Stimulated activated CD8-positive, alpha-beta memory T cell treated with anti-CD3 and anti-CD28 coated beads, Interleukin-15, amount 100 ng/mL, for 24 hours (primary cell): Measurements from ENCODE around the gene CEMIP.

Source experiments
- DNase-seq: peaks from one replicate; pipeline ENCODE4 v3.0.0-alpha.2; 2020; ENCODE audit warnings: low read depth

Gene CEMIP

GRCh38 chr15:80849308-80849707 is 70.1 kb downstream of the CEMIP start:
- no peak for DNase-seq

- no peak for DNase-seq
These were observed 71.8 kb downstream of the CEMIP start for GRCh38 chr15:80850941-80851451.

DNA sequence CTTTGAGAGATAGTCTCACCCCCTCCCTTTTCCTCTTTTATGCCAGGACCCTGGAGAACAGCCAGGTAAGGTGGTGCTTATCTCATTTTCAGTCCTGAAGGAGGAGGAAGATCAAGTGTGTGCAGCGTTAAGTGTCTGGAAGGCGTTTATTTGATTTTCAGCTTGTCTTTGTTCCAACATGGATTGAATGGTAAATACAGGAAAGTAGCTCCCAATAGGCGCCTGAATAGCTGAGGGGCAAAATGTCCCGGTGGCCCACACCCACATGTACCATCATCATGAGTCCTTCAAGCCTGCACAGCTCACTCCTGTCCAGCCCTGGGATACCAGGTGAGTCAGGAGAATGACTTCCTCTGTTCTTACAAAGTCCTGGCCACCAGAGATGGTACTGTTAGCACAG is 73.5 kb downstream of the CEMIP start:
- no peak for DNase-seq

DNA sequence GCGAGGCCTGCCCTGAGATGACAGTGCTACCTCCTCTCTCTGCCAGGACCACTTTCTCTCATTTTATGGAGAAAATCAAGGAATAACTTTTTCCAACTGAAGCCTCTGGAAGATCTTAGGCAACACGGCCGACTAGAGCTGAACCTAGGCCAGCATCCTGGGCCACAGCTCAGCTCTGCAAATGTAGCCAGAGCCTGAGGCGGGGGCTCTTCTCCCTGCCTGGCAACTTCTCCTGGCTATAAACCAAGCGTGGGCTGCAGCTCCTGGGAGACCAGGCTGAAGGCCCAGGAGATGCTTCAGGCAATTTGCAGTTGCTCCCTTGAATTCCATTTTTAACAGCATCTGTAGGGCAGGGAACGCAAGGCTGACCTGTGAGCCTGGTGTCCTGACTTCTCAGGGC is 74.9 kb downstream of the CEMIP start:
- DNase-seq: no peak

DNA sequence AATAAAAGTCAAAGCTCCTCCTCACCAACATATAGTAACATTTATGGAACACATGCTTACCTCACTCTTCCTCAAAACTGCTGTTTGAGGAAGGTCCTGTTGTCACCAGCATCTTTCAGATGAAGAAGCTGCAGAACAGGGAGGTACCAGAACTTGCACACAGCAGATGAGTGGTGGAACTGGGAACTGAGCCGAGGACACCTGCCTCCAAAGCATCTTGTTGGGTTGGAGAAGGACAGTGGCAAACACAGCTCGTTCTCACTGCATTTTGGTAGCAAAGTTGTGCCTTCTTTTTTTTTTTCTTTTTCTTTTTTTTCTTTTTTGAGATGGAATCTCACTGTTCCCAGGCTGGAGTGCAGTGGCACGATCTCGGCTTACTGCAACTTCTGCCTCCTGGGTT is 76.0 kb downstream of the CEMIP start:
- DNase-seq: no peak

GRCh38 chr15:80856400-80856799 is 77.2 kb downstream of the CEMIP start:
- no peak for DNase-seq

- no peak for DNase-seq
These were observed 77.7 kb downstream of the CEMIP start for GRCh38 chr15:80856809-80857377.

- no peak for DNase-seq
These were observed 82.6 kb downstream of the CEMIP start for GRCh38 chr15:80861731-80862170.

GRCh38 chr15:80864666-80865065 is 85.5 kb downstream of the CEMIP start:
- no peak for DNase-seq

DNA sequence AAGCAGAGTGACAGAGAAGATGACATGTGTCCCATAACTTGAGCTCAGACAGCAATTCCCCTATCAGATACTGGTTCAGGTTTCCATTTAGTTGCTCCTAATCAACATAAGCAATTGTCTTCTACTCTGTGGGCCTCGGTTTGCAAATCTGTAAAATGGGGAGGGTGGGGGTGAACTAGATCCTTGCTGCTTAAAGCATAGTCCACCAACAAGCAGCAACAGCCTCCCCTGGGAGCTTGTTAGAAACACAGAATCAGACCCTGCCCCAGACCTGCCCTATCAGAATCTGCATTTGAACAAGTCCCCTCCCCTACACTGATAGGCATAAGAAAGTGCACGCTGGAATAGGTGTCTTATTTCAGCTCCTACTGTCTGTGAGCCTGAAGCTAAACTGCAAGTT is 87.8 kb downstream of the CEMIP start:
- DNase-seq: no peak

- no peak for DNase-seq
These were observed 91.2 kb downstream of the CEMIP start for GRCh38 chr15:80870366-80870765.

GRCh38 chr15:80870893-80871292 is 91.7 kb downstream of the CEMIP start:
- no peak for DNase-seq

DNA sequence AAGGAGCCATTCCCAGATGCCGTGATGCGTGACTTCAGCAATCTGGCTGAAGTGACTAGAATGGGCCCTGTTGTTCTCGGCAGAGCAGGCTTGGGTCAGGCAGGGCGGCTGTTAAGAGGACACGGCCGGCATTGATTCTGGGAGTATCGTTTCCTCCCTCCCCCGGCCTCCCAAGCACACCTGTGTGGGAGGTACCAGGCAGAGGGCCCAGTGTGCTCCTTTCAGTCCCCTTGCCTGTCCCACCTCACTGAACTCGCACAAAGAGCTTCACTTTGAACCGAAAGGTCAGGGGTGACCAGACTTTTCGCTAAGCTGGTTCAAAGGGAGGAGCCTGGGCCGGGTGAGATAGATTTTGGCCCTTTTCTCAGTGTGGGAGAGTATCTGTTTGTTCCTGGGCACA is 92.7 kb downstream of the CEMIP start:
- DNase-seq: no peak

GRCh38 chr15:80873366-80873952 is 94.3 kb downstream of the CEMIP start:
- no peak for DNase-seq

DNA sequence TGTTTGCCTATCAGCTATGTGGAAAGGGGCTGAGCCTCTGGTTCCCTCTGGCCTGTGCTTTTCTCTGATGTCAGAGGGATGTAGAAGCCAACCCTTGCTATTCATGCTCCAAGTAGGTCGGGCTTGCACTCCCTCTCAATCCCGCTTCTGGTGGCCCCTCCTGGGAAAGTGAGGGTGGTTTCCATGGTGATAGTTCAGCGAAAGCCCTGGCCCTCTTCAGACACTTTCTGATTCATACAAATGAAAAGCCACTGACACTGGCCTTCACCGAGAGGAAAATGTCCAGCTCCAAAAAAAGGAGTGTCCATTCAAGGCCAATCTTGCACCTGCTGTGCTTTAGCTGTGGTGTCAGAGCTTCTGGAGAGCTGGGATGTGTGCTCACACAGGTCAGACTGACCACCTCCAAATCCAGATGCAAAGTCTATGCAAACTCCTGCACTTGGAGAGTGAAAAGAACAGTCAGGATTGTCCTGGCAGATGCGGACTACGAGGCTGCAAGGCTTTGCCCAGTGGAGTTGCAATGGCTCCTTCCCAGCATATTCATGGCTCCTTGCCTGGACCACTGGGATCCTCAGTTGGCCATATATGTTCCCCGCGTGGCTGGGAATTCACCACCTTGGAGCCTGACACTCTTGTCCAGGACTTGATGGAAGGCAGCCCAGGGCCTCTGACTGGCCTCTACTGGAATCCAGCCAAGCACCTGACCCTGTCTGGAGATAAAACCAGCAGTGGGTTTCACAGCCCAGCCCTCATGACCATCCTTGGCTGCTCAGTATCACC is 96.6 kb downstream of the CEMIP start:
- DNase-seq: no peak

DNA sequence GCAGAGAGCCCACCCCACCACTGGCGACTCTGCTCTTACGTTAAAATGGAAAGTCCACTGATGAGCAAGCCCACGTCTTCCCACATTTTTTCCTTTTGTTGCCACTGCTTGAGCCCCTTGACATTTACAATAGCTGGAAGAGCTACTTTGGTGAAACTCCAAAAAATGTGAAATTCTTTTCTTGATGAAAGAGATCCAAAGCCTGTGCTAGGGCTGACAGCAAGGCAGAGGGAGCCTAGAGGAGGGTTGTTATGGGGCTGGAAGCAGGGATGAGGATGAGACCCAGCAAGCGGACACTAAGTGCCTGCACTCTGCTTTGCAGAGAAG is 97.1 kb downstream of the CEMIP start:
- DNase-seq: no peak

DNA sequence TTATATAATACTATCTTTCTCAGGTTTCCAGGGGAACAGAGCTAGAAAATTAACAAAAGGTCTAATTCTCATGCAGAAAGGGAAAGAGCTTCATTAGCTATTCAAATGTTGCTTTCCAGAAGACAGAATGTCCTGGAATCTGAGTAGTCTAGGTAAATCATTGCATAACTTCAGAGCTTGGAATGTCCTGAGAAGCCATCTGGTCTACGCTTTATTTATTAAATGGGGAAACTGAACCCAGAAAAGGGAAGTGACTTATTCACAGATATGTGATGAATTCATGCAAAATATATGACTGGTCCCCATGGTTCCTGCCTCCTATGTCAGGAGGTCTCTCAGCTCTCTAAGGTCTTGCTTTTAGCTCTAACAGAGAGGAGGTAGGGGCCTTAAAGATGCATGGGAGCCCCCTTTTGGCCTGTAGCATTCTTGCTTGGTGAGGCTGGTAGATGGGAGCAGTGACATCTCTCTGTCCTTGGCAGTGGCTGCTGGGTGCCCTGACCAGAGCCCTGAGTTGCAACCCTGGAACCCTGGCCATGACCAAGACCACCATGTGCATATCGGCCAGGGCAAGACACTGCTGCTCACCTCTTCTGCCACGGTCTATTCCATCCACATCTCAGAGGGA is 99.2 kb downstream of the CEMIP start:
- DNase-seq: no peak

DNA sequence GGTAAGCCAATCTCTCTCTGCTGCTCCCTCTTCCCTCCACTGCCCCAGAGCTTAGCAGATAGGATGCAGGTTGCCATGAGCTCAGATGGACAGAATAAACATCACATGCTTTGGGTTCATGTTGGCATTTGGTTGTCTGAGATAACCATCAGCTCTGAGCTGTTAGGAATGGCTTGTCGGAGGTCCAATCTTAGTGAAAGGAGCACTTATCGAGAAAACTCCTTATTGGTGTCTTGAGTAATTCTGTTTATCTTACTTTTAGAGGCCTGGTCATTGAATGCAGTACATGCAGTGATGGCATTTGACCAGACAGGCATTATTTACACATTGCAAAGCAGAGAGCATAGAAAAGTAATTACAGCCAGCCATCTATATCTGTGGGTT is 99.7 kb downstream of the CEMIP start:
- no peak for DNase-seq

- DNase-seq: no peak
These were observed 100.9 kb downstream of the CEMIP start for GRCh38 chr15:80880086-80880485.

- DNase-seq: no peak
These were observed 104.5 kb downstream of the CEMIP start for GRCh38 chr15:80883641-80884040.

- DNase-seq: no peak
These were observed 105.9 kb downstream of the CEMIP start for GRCh38 chr15:80885016-80885579.

- no peak for DNase-seq
These were observed 108.0 kb downstream of the CEMIP start for GRCh38 chr15:80887148-80887547.

DNA sequence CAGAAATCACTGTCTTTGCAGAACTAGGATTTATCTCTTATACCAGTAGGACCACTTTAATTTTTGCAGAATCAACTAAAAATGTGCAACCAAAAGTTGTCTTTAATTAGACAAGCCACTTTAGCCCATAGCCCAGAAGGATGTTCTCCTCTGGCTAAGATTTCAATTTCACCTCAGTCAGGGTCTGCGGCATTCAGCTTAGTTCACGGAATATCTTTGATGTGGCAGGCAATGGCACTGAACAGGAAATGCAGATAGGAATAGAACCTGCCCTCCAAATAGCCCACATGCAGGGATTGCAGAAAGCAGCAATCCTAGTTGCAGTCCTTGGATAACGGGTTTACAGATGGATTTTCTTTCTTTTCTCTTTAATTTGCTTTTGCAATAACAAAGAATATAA is 109.7 kb downstream of the CEMIP start:
- no peak for DNase-seq
